Activated CD4-positive, alpha-beta T cell treated with anti-CD3 and anti-CD28 coated beads for 36 hours (primary cell): Measurements from ENCODE around the gene HSD17B12. TPM values are rescaled to one million over a fixed set of nuclear protein-coding genes. Genes with fewer than 3 reads are reported as not detected.

Experiments used
- ATAC-seq: fragments of 200-7000 bp; cut with Tn5 transposase; one replicate; pipeline ENCODE4 v1.10.0; 2021; ENCODE audit warnings: mild to moderate bottlenecking, moderate library complexity
- CTCF ChIA-PET: fragments of 350-600 bp; sonication (Branson Sonifier 250); formaldehyde crosslinking; loops from one replicate; lab custom pipeline; 2021; ENCODE audit warnings: antibody characterized with exemption; lab: Charles Lee
- POLR2A ChIA-PET: fragments of 350-600 bp; sonication (Branson Sonifier 250); formaldehyde crosslinking; loops from one replicate; lab custom pipeline; 2021; ENCODE audit warnings: antibody characterized with exemption, inconsistent platforms; lab: Charles Lee
- DNase-seq: peaks from one replicate; pipeline ENCODE4 v3.0.0-alpha.2; 2020
- H3K27ac Mint-ChIP-seq: one replicate; pipeline ENCODE4 v1.8.0; 2021; ENCODE audit warnings: mixed read lengths
- H3K27me3 Mint-ChIP-seq: one replicate; pipeline ENCODE4 v1.8.0; 2021; ENCODE audit warnings: mixed read lengths
- H3K36me3 Mint-ChIP-seq: one replicate; pipeline ENCODE4 v1.8.0; 2021; ENCODE audit warnings: low read depth, mixed read lengths
- H3K4me1 Mint-ChIP-seq: one replicate; pipeline ENCODE4 v1.8.0; 2021; ENCODE audit warnings: mixed read lengths
- H3K4me3 Mint-ChIP-seq: one replicate; pipeline ENCODE4 v1.8.0; 2021; ENCODE audit warnings: mild to moderate bottlenecking, moderate library complexity, mixed read lengths
- H3K9me3 Mint-ChIP-seq: one replicate; pipeline ENCODE4 v1.8.0; 2021; ENCODE audit warnings: low read depth, mixed read lengths
- intact Hi-C, 2 experiments: fragments of 100-400 bp; cut with DNase I in 1 of 2; cut with micrococcal nuclease in 1 of 2; formaldehyde crosslinking; loops; one replicate each; pipeline versions ENCODE4 v1.14.2 to v1.15.1; 2022 to 2024; cut with DNase I, micrococcal nuclease
- total RNA-seq, 2 experiments: library from RNA; stranded (reverse); gene quantifications; one replicate each; pipeline ENCODE4 v1.2.3, GENCODE V29; 2021

The HSD17B12 gene
- total RNA-seq, 2 experiments from 2014 or later: 57.6 to 68.9 TPM

- intact Hi-C loops: no loop called here
- no peaks in the 10 kb centered on the region for H3K4me1 Mint-ChIP-seq
Observed at GRCh38 chr11:43895601-43896000, 215.1 kb downstream of the HSD17B12 start.

GRCh38 chr11:43898574-43898973, 218.0 kb downstream of the HSD17B12 start:
- no peak for DNase-seq
- CTCF ChIA-PET: interaction anchor here (2.8 kb wide), 1 partner anchor 9 kb away, joined by 21 read pairs; no protein-coding TSS in a partner anchor
- peaks cover 54% of the 10 kb centered on the region for H3K36me3 Mint-ChIP-seq
- H3K4me1 Mint-ChIP-seq: no peaks in the 10 kb centered on the region
- no peaks in the 10 kb centered on the region for H3K27me3 Mint-ChIP-seq
- no peak overlapping the region for H3K4me3 Mint-ChIP-seq
- no peaks in the 10 kb centered on the region for H3K9me3 Mint-ChIP-seq
- ATAC-seq: no peak
- no peak overlapping the region for H3K27ac Mint-ChIP-seq
- intact Hi-C loops: no loop called here
- POLR2A ChIA-PET: no interaction called here

More at GRCh38 chr11:43895601-43896000, 215.1 kb downstream of the HSD17B12 start:
- H3K27ac Mint-ChIP-seq: no peak overlapping the region
- no peak for DNase-seq
- no peak for ATAC-seq
- ChIA-PET CTCF (interaction anchor here (1.0 kb wide), 1 partner anchor 12 kb away, joined by 6 read pairs; no protein-coding TSS in a partner anchor), POLR2A (no interaction called here)
- peaks cover 54% of the 10 kb centered on the region for H3K36me3 Mint-ChIP-seq
- no peaks in the 10 kb centered on the region for H3K27me3 Mint-ChIP-seq
- no peak overlapping the region for H3K4me3 Mint-ChIP-seq
- H3K9me3 Mint-ChIP-seq: no peaks in the 10 kb centered on the region

GRCh38 chr11:43899094-43899493, 218.6 kb downstream of the HSD17B12 start:
- Mint-ChIP-seq H3K4me1 (no peaks in the 10 kb centered on the region), H3K9me3 (no peaks in the 10 kb centered on the region), H3K4me3 (no peak overlapping the region), H3K27me3 (no peaks in the 10 kb centered on the region), H3K36me3 (peaks cover 53% of the 10 kb centered on the region), H3K27ac (no peak overlapping the region)
- intact Hi-C loops: no loop called here
- ChIA-PET CTCF (interaction anchor here (2.8 kb wide), 1 partner anchor 9 kb away, joined by 21 read pairs; no protein-coding TSS in a partner anchor), POLR2A (no interaction called here)
- ATAC-seq: no peak
- DNase-seq: no peak

GRCh38 chr11:43901551-43901950, 221.0 kb downstream of the HSD17B12 start:
- ATAC-seq: no peak
- ChIA-PET POLR2A (no interaction called here), CTCF (no interaction called here)
- no peak for DNase-seq
- Mint-ChIP-seq H3K4me1 (no peaks in the 10 kb centered on the region), H3K27ac (no peak overlapping the region), H3K9me3 (no peaks in the 10 kb centered on the region), H3K27me3 (no peaks in the 10 kb centered on the region), H3K36me3 (peaks cover 46% of the 10 kb centered on the region), H3K4me3 (no peak overlapping the region)
- intact Hi-C loops: no loop called here

GRCh38 chr11:43903078-43903477, 222.5 kb downstream of the HSD17B12 start:
- Mint-ChIP-seq H3K4me1 (peaks cover 12% of the 10 kb centered on the region), H3K4me3 (no peak overlapping the region), H3K27me3 (no peaks in the 10 kb centered on the region), H3K27ac (no peak overlapping the region), H3K36me3 (peaks cover 49% of the 10 kb centered on the region), H3K9me3 (no peaks in the 10 kb centered on the region)
- ChIA-PET CTCF (interaction anchor here (1.6 to 4.5 kb wide), 3 partner anchors 11 to 42 kb away, joined by 6 to 22 read pairs (median 7); no protein-coding TSS in a partner anchor), POLR2A (no interaction called here)
- ATAC-seq: no peak
- intact Hi-C loops: no loop called here
- no peak for DNase-seq

- ChIA-PET POLR2A (no interaction called here), CTCF (interaction anchor here (1.6 to 4.5 kb wide), 3 partner anchors 11 to 41 kb away, joined by 6 to 22 read pairs (median 7); no protein-coding TSS in a partner anchor)
- H3K27ac Mint-ChIP-seq: no peak overlapping the region
- peaks cover 12% of the 10 kb centered on the region for H3K4me1 Mint-ChIP-seq
- H3K27me3 Mint-ChIP-seq: no peaks in the 10 kb centered on the region
- no peaks in the 10 kb centered on the region for H3K9me3 Mint-ChIP-seq
- ATAC-seq (no peak), DNase-seq (no peak)
- intact Hi-C loops: no loop called here
- no peak overlapping the region for H3K4me3 Mint-ChIP-seq
- peaks cover 46% of the 10 kb centered on the region for H3K36me3 Mint-ChIP-seq
Observed at GRCh38 chr11:43903969-43904368, 223.4 kb downstream of the HSD17B12 start.

- DNase-seq (no peak), ATAC-seq (no peak)
- Mint-ChIP-seq H3K27ac (no peak overlapping the region), H3K36me3 (peaks cover 40% of the 10 kb centered on the region), H3K4me3 (no peak overlapping the region), H3K9me3 (no peaks in the 10 kb centered on the region), H3K27me3 (no peaks in the 10 kb centered on the region), H3K4me1 (peaks cover 12% of the 10 kb centered on the region)
- intact Hi-C loops: no loop called here
- CTCF ChIA-PET: interaction anchor here (0.9 to 4.5 kb wide), 3 partner anchors 12 to 16 kb away, joined by 3 to 22 read pairs (median 4); no protein-coding TSS in a partner anchor
- POLR2A ChIA-PET: no interaction called here
Observed at GRCh38 chr11:43904742-43905535, 224.4 kb downstream of the HSD17B12 start.

GRCh38 chr11:43905813-43906241, 225.3 kb downstream of the HSD17B12 start:
- intact Hi-C loops: no loop called here
- no peak overlapping the region for H3K27ac Mint-ChIP-seq
- H3K9me3 Mint-ChIP-seq: no peaks in the 10 kb centered on the region
- ChIA-PET CTCF (interaction anchor here (0.6 to 4.5 kb wide), 6 partner anchors 11 to 978 kb away, joined by 3 to 22 read pairs (median 3); no protein-coding TSS in a partner anchor), POLR2A (no interaction called here)
- H3K27me3 Mint-ChIP-seq: no peaks in the 10 kb centered on the region
- no peak for ATAC-seq
- DNase-seq: no peak
- H3K4me1 Mint-ChIP-seq: peaks cover 12% of the 10 kb centered on the region
- H3K4me3 Mint-ChIP-seq: no peak overlapping the region
- peaks cover 44% of the 10 kb centered on the region for H3K36me3 Mint-ChIP-seq

Other genes starting within 250 kb of the HSD17B12 start
- 10 to 100 TPM; 41.9 to 42.3 TPM for gene ALKBH3, start 200.1 kb downstream of the HSD17B12 start, total RNA-seq